Measurements from ENCODE around the gene FAM120B.
"Not testable (repeated sequence)": the region's sequence is repeated elsewhere in the genome, so short reads cannot be mapped to it uniquely, and the experiment has no call there.

The FAM120B gene, protein sequence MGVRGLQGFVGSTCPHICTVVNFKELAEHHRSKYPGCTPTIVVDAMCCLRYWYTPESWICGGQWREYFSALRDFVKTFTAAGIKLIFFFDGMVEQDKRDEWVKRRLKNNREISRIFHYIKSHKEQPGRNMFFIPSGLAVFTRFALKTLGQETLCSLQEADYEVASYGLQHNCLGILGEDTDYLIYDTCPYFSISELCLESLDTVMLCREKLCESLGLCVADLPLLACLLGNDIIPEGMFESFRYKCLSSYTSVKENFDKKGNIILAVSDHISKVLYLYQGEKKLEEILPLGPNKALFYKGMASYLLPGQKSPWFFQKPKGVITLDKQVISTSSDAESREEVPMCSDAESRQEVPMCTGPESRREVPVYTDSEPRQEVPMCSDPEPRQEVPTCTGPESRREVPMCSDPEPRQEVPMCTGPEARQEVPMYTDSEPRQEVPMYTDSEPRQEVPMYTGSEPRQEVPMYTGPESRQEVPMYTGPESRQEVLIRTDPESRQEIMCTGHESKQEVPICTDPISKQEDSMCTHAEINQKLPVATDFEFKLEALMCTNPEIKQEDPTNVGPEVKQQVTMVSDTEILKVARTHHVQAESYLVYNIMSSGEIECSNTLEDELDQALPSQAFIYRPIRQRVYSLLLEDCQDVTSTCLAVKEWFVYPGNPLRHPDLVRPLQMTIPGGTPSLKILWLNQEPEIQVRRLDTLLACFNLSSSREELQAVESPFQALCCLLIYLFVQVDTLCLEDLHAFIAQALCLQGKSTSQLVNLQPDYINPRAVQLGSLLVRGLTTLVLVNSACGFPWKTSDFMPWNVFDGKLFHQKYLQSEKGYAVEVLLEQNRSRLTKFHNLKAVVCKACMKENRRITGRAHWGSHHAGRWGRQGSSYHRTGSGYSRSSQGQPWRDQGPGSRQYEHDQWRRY

DNA sequence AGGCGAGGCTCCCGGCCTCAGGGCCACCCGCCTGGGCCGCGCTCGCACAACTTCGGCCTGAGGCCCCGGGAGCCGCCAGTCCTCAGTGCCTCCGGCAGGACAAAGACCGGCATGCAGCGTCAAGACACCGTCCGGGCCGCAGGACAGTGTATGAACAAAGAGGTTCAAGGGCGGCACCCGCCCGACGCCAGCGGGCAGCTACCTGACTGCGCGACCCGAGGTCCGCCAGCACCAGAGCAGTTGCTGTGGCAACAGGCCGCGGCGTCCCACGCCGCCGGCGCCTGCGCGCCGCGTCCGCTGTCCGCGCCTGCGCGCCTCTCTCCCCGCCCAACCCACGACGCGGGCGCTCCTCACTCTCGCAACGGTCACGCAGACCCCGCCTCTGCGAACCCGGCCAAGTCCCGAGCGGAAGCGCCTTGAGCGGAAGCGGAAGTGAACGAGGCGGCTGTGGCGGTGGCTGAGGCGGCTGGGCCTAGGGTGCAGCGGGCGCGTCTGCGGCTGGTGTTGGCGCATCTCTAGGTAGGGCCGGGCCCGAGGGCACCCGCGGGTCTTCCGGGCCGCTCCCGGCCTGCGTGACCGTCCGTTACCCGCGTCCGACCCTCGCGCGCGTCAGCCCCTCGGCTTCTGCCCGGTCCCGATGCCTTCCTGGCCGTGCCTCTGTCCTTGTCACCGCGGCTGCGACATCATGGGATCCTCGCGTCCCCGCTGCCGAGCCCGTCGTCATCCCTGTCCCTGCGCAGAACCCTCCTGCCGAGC lies at the start of gene FAM120B:
Gene FAM120B, plus strand, starts transcription at position 435 of the 756 bp plus-strand sequence. CDS start 10,633 bp downstream, outside the sequence.
- peak; percentile 95 for DNase-seq

DNA sequence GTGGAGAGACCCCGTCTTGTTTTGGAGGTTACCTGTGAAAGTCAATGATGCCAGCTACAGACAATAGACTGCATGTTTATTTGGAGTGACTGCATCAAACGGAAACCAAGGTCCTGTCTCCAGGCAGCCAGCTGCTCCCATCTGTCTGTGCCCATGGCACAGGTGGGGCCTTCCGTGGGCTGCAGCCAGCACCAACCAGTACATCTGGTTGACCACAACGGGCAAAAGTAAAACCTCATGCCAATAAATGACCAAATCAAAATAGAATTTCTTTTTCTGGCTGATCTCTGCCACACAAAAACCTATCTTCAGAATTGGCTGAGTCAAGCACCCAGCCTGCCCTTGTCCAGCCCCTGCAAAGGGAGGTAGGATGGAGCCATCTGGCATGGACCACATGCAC lies 49.2 kb upstream of the FAM120B start:
- no peak for DNase-seq

DNA sequence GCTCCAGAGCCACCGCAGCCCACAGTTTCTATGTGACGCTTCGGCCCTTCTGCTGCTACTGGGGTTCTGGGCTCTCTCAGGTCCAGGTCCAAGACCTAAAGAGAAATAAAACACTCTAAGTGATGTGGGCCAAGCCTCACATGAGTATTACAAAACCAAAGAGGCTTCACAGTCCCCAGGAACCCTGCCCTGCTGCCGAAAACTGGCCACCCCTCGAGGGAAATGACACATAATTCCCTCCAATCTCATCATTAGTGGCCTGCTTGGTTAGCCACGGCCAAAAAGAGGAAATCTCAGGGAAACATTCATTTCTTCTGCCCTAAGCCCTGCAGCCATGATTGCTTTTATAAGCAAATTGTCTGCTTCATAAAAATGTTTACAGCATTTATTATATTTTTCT lies 48.2 kb upstream of the FAM120B start:
- no peak for DNase-seq

DNA sequence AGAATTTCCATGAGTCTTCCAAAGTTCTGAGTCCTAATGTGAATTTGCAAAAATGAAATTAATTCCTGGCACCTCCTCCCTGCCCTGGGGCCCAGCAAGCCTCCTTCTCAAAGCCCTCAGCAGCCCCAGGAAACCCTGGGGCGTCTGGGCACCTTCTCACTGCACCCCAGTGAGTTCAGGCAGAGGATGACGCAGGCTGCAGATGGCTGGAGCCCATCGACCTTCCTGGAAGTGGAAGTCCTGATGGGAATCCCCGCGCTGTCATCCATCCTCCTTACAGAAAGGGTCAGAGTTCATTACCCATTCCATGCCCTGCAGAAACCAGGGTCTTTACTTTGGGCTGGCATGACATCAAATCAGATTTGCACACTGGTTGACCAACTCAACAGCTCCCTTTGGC lies 47.3 kb upstream of the FAM120B start:
- no peak for DNase-seq

DNA sequence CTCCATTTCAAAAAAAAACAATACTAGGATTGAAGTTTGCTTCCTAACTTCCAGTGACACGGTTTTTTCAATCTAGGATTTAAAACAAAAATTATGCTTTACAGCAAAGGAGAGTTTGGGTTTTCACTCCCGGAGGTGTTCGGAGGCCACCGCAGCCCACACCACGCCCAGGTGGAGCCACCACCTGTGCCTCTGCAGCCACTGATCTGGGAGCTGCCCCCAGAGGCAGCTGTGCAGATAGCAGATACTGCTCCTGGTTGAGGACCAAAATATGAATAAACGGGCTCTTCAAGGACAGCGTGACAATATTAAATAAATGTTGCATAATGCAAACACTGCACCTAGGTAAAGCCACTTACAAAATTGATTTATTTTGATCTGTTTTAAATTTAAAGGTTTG lies 45.9 kb upstream of the FAM120B start:
- DNase-seq, result no peak

DNA sequence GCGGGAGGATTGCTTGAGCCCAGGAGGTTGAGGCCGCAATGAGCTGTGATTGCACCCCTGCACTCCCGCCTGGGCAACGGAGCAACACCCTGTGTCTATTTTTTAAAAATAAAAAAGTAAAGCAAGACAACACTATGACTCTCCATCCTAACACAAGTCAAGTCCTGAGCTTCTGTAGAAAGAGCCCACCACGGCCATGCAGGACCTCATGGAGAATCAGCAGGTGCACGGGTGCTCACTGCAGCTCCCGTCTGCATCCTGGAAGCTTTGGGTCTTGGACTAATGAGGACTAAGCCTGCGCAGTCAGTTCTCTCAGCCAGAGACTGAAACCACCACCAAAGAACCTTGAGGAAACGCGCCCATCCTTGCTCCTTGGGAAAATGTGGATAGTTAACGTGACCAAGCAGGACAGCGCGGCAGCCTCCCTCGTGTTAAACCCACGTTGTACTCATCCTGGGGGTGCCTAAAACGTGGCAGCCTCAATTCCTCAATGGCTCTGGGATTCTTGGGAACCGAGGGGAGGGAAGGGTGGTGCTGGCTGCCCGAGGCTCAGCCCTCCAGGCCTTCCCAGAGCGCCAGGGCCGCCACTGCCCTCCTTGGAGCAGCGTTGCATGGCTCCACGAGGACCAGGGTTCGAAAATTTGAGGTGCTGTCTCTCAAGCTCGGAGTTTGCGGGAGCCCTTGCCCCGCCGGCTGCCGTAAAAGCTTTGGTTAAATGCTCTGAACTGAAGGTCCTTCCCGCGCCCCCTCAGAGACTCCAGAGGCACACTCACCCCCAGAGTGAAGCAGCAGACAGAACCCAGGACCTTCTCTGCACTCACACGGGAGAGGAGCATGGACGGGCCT lies 44.7 kb upstream of the FAM120B start:
- no peak for DNase-seq

DNA sequence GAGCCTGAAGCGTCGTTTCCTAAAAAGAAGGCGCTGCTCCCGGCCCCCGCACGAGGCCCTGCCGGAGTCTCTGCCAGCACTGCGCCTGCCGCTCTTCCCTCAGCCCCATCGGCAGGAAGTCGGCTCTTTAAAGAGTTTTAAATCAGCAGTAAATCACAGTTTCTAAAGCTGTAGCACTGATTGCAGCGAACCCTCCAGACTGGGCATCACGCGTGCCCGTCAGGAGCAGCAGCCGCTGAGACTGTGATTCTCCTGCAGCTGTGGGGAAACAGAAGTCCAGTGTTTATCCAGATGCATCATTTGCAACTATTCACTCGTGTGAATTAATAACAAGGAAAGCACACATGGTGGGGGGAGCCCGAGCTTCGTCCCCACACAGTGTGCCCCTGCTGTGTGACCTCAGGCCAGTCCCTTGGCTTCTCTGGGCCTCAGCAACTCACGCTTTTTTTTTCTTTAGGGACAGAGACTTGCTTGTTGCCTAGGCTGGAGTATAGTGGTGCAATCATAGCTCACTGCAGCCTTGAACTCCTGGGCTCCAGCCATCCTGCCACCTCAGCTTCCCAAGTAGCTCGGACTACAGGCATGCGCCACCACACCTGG lies 44.0 kb upstream of the FAM120B start:
- DNase-seq, result no peak

DNA sequence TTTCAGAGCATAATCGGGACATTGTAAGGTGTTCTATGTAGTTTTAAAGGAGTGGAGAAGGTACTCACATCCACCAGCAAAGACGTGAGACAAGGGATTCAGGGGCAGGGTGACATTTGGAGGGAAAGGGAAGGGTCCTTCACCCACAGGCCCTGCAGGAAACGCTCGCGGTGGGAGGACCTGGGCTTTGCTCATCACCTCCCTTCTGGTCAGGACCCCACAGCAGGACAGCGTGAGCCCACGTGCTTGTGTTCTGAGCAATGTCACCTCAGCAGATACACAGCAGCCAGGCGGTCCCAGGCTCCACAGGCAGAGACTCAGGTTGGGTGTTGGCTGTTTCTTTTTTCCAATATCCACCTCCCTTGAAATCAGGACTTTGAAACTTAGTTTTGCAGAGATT lies 43.1 kb upstream of the FAM120B start:
- no peak for DNase-seq

DNA sequence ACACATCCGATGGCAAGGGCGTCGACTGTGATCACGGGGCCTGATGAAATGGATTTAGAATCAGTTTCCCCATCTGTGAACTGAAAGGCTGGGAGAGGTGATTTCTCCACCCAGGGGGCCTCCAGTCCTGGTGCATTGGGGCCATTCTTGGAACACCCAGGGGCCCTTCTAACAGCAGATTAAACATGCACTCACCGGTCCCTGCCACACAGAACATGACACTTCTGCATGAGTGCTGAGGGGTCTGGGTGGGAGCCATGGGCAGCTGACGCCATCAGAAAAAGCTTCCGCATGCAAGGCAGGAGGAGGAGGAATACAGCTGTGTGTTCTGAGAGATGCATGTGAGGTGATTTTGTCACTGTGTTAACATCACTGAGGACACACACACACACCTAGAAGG lies 42.5 kb upstream of the FAM120B start:
- no peak for DNase-seq

DNA sequence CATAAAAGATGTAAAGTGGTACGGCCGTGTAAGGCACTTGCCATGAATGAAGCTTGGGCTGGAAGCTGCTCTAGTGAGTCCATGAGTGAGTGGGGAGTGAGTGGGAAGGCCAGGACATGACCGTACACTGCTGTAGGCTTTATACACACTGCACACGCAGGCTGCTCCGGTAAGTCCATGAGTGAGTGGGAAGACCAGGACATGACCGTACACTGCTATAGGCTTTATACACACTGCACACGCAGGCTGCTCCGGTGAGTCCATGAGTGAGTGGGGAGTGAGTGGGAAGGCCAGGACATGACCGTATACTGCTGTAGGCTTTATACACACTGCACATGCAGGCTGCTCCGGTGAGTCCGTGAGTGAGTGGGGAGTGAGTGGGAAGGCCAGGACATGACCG lies 41.9 kb upstream of the FAM120B start:
- DNase-seq, result not testable (repeated sequence)

DNA sequence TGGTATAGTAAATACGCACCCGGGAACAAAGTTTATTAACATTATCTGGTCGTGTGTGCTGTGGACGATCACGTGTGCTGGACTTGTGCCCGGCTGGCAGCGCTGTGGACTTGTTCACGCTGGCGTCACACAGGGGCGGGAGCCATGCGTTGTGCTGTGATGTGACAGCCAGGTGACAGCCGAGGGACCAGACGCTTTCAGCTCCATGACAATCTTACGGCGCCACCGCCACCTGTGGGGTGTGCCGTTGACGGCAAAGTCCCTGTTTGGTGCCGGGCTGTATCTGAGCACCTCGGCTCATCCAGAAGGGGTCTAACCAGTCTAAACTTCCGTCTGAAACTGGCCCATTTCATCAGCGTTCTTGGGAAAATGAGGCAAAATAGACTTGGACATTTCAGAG lies 40.9 kb upstream of the FAM120B start:
- no peak for DNase-seq

DNA sequence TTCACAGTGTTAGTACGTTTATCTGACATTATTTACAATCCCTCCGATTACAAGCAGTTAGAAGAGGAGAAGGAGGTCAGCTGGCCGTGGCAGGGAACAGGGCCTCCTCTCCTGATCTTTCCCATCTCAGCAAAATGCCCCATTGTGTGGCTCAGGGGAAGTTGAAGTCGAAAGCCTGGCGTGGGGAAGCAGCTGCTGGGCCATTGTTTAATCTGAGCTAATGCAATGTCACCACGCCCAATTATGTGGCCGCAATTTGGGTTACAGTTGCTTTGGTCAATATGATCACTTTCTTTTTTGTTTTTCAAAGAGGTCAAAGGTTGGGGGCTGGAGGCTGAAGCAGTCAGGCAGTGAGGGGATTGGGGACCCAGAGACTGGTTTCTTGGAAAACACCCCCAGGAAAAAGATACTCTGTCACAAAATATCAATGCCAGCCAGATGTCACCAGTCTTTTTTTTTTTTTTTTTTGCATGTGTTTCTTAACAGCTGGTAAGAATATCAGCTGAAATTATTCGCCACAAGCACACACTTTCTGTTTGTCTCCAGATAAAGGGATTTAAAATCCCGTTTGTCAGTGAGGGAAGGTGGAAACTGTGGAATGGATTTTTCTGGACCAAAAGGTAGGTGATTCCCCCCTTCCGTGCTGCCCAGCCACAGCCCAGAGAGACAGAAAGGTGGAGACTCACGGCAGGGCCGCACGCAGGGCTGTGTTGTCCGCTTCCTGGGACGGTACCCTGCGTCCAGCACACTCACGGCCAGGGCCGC lies 40.3 kb upstream of the FAM120B start:
- DNase-seq, result no peak

DNA sequence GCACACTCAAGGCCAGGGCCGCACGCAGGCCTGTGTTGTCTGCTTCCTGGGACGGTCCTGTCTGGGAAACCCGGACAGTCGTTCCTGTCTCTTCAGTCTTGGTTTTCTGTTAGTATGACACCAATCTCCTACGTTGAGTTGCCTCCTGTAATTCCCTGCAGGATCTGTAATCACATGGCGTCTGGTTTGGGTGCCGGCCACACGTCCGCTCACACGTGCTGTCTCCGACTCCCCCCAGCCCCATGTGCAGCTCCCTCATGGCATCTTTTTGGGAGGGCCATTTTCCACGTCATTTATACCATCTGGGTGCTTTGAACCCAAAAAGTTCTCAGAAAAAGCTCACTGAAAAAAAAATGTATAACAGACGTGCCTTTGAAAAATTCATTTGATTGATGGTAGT lies 38.9 kb upstream of the FAM120B start:
- DNase-seq, result no peak

DNA sequence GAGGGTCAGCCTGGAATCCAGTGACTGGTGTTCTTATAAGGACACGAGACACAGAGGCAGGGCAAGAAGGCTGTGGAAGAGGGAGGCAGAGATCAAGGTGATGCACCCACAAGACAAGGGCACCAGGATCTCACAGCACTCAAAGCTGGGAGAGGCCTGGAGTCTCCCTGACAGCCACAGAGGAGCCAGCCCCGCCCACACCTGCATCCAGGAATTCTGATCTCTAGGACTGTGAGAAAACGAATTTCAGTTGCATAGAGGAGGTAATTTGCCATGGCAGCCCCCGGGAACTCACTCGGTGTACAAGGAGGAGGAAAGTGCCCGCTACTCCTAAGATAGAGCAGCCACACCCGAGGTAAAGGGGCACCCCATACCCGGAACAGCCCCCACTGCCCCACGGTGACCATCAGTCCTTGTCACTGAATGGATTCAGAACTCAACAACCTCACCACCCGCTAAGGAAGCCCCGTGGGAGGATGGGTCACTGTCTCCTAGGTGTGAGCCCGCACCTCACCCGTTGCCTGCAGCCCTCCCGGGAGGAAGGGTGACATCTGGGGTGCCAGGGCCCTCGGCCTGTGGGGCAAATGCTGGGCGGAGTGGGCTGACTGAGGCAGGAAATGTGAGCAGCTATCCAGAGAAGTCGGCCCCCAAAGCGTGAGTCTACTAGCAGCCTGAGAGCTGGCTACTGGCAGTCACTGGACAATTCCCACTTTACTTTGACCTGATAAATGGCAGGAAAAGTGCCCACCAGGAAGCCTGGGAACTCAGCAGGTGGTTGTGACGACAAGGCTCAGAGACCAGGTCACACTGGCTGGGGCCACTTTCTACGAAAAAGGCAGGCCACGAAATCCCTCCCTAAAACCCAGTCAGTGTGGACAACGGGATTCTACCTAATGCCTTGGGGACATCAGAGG lies 38.1 kb upstream of the FAM120B start:
- no peak for DNase-seq

DNA sequence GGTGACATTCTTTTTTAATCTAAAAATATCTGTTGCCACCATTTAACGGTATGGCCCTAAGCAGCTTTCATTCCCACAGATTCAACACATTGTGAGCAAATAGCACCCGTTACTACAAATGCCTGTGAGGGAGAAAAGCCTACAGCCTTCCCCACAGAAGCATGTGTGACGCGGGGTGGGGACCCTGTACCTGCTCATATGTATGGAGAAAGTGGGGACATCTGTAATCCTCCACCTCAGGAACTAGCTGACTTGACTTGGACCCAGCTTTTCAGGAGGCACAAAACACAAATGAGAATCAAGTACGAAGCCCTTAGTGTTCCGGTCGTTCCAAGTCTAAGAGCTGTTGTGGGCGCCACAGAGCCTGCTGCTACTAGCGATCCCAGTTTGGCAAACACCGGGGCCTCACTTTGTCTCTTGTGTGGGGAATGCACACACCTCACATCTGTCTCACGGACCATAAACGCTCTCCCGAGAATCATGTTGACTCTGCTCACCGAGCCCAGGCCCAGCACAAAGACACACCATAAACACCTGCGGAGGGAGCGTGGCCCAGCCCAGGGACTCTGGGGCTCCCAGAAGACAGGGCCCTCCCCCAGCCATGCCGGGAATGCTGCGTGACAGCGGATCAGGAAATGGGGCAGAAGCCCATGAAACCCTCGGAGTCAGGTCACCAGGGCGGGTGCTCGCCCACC lies 37.3 kb upstream of the FAM120B start:
- DNase-seq, result no peak

DNA sequence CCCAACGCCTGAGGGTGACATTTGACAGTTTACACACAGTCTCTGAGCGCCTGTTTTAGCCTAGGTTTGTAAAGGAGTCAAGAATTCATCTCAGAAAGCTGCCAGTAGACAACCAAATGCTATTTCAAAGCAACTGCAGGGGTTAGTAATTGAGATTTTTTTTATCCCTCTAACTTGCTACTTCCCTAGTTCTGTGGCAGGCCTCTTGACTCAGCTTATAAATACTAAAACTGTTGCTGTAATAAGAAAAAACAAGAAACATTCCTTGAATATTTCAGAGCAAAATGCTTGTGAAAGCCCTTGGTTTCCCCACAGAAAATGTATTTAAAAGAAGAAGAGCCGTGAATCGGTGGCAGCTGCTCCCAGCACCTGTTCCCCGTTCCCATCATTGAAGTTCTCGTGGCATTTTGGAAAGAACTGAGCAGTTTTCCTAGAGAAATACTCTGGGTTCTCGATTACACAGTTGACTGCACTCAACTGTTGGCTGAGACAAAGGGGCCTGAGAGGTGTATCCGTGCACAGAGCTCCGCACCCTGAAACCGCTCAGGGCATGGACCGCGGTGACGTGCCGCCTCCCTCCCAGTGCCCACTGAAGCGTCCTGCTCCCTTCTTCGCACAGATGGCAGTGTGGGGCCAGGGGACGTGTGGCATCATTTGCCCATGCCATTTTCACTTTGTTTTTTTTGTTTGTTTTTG lies 36.6 kb upstream of the FAM120B start:
- no peak for DNase-seq

DNA sequence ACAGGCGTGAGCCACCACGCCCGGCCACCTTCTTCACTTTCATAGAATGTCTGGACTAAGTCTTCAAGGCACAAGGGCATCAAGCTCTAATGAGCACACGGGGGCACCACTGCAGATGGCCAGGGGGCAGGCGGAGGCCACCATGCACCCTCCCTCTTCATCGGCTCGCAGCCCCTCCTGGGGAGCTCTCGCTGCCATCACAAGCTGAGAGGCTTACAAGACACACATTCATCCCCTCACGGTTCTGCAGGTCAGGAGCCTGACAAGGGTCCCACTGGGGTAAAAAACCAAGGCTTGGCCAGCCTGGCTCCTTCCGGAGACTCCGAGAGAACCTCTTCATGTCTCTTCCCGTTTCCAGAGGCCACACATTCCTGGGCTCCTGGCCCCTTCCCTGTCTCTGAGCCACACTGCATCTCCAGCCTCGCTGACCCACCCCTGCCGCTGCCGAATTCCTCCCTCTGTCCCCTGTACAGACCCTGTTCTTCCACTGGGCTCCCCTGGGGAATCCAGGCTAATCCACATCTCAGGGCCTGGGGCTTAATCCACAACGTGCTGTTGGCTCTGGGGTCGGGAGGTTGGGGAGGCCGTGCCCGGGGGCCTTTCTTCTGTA lies 35.5 kb upstream of the FAM120B start:
- no peak for DNase-seq

DNA sequence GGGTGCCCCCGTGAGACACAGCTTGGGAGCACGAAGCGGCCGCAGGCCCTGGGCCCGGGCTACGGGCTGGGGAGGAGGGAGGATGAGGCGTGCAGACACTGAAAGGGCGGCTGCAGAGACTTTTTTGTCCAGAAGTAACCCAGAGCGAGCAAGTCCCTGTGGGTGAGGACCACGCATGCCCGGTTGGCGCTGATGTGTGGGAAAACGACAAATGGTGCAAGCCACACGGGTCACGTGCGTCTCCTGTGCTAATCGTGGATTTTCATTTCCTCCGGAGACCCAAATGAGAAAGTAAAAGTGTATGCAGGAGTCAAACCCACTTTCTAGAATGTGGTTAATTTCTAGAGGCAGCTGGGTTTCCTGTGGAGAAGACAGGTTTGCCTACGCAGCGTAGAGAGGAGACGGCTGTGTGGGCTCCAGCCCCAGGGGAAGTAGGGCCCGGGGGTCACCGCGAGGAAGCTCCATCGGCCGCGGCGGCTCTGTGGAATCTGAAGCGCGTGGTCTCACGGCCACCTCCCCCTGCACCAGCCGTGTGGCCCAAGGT lies 34.7 kb upstream of the FAM120B start:
- peak; percentile 80 for DNase-seq
